ENCODE measurements around the gene JPH3.

Gene JPH3

GRCh38 chr16:87684711-87685404 is 82.5 kb downstream of the JPH3 start:
- no peak for DNase-seq

DNA sequence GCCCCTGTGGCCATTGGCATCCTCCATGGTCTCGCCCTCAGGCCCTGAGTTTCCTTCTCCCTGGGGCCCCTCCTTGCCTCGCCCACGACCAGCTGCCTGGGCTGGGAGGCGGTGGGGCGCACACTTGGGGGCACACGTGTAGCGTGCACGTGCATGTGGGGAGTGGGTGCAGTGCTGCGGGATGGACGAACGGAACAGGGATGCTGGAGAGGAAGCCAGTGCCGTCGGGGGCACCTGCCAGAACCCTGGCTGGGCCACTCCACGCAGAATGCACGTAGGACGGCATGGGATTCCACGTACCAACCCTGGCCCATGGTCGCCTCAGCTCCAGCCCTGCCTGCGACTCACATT is 83.1 kb downstream of the JPH3 start:
- DNase-seq = no peak

- no peak for DNase-seq
Observed at GRCh38 chr16:87685766-87686165, 83.5 kb downstream of the JPH3 start.

- no peak for DNase-seq
Observed at GRCh38 chr16:87686697-87687096, 84.4 kb downstream of the JPH3 start.

DNA sequence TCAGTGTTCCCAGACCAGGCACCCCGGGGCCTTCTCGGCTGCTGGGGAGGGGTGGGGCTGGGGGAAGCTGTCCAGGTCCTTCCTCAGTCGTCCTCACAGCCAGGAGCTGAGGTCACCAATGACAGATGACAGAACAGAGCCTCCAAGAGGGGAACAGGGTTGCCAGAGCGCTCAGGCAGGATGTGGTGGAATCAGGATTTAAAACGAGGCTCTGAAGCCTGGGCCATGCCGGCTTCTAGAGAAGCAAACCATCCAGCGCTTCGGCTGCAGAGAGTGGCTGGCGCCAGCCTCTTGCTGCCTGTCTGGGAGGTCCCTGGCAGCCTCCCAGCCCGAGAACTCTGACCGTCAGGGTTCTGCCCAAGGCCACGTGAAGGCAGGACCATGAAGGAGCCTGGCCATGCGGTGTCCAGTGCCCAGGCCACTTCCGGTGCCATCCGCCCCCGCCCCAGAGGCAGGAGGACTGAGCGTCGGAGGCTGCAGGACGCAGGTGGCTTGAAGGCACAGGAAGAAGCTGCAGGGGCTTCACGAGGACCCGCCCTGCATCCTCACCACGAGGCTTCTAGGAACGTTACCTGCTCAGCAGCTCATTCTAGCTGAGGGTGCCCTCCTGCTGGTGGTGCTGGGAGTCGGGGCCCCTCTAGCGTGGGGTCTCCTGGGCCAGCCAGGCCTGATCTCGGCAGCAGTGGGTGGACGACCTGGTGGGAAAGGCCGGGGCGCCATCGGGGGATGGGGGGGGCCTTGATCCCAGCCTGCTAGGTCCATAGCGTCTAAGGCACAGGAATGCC is 85.0 kb downstream of the JPH3 start:
- no peak for DNase-seq

DNA sequence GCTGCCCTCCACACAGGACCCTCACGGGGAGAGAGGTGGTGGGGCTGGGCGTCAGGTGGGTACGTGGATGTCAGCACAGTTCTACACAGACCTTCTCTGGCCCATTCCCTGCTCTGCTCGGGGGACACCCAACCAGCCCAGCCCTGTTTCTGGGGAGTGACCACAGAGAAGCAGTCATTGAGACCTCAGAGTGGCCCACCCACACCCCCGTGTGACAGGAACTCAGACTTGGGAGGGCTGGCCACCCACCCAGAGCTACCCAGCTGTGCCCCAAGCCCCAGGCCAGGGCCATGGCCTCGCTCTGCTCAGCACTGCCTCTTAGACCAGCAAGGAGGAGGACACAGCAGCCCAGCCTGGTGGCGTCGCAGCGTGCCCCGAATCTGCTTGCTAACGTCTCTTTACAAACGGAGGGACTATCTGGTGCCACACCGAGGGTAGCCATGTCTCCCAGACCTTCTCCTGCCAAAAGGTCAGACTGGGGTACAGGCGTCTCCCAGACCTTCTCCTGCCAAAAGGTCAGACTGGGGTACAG is 85.8 kb downstream of the JPH3 start:
- no peak for DNase-seq

DNA sequence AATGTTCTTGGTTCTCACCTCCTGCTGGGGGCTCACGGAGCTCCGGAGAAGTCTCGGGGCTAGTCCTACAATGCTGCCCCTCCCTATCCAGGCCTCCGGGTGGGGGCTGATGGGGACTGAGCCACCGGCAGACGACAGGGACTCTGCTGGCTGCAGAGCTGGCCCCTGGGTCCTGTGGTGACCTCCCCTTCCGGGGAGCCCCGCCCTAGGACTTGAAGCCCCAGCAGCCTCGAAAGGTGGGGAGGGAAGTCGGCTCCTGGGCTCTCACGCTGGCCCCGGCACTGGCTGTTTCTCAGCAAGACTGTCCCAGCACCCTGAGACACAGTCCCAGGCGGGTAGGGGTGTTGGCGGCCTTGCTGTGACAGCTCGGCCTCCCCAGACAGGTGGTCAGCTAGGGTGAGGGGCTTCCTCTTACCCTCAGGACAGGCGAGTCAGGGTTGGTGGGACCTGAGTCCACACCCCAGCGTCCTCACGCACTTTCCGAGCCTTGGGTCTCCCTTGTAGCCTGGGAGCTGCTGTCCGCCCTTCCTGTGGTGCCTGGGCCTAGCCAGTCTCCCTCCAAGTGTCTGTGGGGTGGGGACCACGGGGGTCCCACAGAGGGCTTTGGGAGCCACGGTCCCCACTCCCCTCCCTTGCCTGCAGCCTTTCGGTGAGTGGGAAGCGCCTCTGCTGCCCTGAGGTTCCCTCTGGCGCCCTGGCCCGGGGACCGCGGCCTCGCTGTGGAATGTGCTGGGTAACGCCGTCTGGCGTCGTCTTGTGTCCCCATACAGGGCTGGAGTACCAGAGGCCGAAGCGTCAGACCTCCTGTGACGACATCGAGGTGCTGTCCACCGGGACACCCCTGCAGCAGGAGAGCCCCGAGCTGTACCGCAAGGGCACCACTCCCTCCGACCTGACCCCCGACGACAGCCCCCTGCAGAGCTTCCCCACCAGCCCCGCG is 86.8 kb downstream of the JPH3 start:
- no peak for DNase-seq

DNA sequence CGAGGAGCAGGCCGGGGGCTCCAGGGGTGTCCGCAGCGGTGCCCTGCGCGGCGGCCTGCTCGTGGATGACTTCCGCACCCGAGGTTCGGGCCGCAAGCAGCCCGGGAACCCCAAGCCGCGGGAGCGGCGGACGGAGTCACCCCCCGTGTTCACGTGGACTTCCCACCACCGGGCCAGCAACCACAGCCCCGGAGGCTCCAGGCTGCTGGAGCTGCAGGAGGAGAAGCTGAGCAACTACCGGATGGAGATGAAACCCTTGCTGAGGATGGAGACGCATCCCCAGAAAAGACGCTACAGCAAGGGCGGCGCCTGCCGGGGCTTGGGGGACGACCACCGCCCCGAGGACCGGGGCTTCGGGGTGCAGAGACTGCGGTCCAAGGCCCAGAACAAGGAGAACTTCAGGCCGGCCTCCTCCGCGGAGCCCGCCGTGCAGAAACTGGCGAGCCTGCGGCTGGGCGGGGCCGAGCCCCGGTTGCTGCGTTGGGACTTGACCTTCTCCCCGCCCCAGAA is 87.7 kb downstream of the JPH3 start:
- no peak for DNase-seq

GRCh38 chr16:87690911-87691685 is 88.8 kb downstream of the JPH3 start:
- DNase-seq = no peak

- no peak for DNase-seq
Observed at GRCh38 chr16:87691686-87692079, 89.4 kb downstream of the JPH3 start.

DNA sequence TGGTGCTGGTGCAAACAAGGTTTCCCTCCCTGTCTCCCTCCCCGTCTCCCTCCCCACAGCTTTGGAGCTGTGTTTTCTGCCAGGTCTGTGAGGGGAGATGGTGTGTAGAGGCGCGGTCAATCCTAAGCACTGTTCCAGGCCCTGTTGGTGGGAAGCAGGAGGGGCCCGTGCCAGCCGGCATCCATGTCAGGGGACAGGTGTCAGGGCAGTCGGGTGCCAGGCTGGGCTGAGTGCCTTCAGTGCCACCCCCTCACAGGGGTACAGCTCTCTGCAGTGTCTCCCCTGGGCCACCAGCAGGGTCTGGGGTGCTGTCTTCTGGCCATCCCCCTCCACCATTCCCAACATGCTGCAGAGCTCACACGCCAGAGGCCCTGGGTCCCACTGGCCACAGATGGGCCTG is 89.9 kb downstream of the JPH3 start:
- no peak for DNase-seq

GRCh38 chr16:87692756-87693155 is 90.4 kb downstream of the JPH3 start:
- DNase-seq = no peak

GRCh38 chr16:87693827-87694226 is 91.5 kb downstream of the JPH3 start:
- DNase-seq = no peak

DNA sequence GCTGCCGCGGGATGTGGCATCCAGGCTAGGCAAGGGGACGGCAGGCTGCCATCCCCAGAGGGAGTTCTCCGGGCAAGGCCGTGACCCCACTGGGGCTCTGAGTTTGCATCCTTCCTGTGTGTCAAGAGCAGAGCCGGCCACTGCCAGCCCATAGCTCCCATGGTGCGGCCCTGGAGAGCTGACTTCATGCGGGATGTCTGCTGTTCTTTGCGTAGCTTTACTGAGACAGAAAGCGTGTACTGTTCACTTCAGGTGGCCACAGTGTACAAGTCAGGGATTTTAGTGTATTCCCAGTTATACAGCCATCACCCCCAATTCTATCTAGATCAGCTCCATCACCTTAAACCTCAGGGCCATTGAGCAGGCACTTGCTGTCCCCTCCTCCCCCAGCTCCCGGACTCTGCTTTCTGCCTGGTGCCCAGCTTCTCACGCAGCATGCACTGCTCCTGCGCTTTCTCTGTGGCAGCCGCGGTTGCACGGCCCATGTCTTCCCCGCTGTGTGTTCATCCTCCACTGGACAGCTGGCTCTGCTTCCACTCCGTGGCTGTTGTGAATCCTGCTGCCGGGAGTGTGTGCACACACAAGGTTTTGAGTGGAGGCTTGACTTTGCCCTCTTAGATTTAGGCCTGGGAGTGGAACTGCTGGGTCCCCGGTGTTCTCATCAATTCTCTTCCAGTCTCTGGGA is 92.3 kb downstream of the JPH3 start:
- no peak for DNase-seq

GRCh38 chr16:87695534-87695933 is 93.2 kb downstream of the JPH3 start:
- no peak for DNase-seq

GRCh38 chr16:87696726-87697125 is 94.4 kb downstream of the JPH3 start:
- no peak for DNase-seq

DNA sequence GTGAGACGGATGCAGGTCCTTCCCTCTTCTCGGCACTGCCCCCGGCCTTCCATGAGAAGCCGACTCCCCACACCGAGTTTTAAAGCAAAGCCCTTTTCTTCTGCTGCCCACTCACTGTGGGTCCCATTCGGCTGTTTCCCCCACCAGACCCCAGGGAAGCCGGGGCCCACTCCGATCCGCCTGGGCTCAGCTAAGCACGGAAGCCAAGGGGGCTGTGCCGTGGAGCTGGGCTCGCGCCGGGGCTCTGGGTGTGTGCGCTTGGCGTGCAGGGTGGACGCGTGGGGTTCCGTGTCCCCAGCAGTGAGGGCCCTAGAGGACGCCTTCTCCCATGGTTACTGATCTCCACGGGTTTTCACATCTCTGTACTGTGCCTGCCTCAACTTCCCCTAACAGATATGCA is 94.9 kb downstream of the JPH3 start:
- DNase-seq = no peak

DNA sequence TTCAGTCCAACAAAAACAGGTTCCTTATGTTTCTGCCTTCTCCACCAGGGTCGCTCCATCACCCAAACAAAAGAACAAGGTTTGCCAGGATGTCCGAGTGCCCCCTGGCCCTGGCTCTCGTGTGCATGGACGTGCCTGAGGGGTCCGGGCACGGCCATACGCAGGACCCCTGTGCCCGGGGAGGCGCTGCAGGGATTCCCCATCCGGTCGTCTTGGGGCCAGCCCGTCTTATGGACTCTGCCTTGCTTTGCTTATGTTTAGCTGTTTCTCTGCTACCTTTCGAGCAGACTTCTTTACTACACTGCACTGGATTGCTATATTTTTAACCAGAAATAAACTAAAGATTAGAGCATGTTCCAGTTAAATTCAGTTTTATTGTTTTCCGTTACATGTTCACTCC is 95.5 kb downstream of the JPH3 start:
- no peak for DNase-seq

DNA sequence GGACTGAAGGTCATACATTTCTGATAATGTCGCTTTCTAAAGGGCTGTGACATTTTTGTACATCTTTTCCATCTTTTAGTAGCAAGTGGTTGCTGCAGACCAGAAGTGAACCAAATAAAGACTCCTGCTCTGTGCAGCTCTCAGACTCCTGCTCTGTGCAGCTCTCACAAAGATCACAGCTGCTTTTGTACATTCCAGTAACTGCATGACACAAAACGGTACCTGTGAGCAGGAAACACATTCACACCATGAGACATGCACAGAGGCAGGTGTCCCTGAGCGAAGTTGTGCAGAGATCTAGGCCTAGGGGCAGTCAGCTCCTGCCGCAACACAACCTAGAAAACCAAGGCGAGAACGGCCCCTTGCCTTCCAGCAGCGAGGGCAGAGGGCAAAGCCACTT is 95.9 kb downstream of the JPH3 start:
- DNase-seq = no peak

GRCh38 chr16:87698676-87699199 is 96.4 kb downstream of the JPH3 start:
- no peak for DNase-seq

GRCh38 chr16:87700406-87701077 is 98.2 kb downstream of the JPH3 start:
- no peak for DNase-seq
